ENCODE results near the gene IKZF2.

- TF ChIP-seq EZH2 (IDR thresholded peaks at IDR 0.05) (no peak), POLR2A (IDR thresholded peaks at IDR 0.05; ENCODE audit: borderline replicate concordance, extremely low read depth, insufficient read depth, insufficient read length) (no peak), YY1 (IDR thresholded peaks at IDR 0.05; ENCODE audit: extremely low read depth, insufficient replicate concordance, low read depth, low read length) (no peak), RAD21 (IDR thresholded peaks at IDR 0.05; ENCODE audit: low read depth) (no peak), CTCF (IDR thresholded peaks at IDR 0.05 in 2 of 3, conservative IDR thresholded peaks at IDR 0.05 in 1 of 3; ENCODE audit: borderline replicate concordance in 1 of 3, insufficient read depth in 1 of 3, low read depth in 2 of 3, low read length in 2 of 3) (no peak)
Measured at GRCh38 chr2:213098612-213099011, 52.8 kb downstream of the IKZF2 start.
